Ascending aorta (tissue), 2 donors: ENCODE measurements around the gene TUBB3. TPM values are rescaled to one million over a fixed set of nuclear protein-coding genes. Genes with fewer than 3 reads are reported as not detected.

Experiments used
- DNase-seq, 2 donors: peaks; one replicate each; pipeline ENCODE4 v3.0.0-alpha.2; 2019; ENCODE audit warnings: low spot score in 2 of 2
- H3K27ac ChIP-seq, 2 donors: fragments of 200-600 bp; sonication (generic); one replicate each; pipeline ENCODE4 v1.5.1; 2016 to 2017; ENCODE audit warnings: mild to moderate bottlenecking in 1 of 2
- H3K27me3 ChIP-seq: fragments of 200-600 bp; sonication (generic); one replicate; pipeline ENCODE4 v1.5.1; 2017
- H3K36me3 ChIP-seq, 2 donors: fragments of 200-600 bp; sonication (generic); one replicate each; pipeline ENCODE4 v1.5.1; 2016
- H3K4me1 ChIP-seq, 2 donors: fragments of 200-600 bp; sonication (generic); one replicate each; pipeline ENCODE4 v1.5.1; 2016 to 2017; ENCODE audit warnings: mild to moderate bottlenecking in 1 of 2
- H3K4me3 ChIP-seq, 2 donors: fragments of 200-600 bp; sonication (generic); one replicate each; pipeline ENCODE4 v1.5.1; 2016 to 2017; ENCODE audit warnings: mild to moderate bottlenecking in 1 of 2
- H3K9me3 ChIP-seq, 2 donors: fragments of 200-600 bp; sonication (generic); one replicate each; pipeline ENCODE4 v1.5.1; 2016
- intact Hi-C: fragments of 100-400 bp; cut with DNase I; formaldehyde crosslinking; loops from one replicate; pipeline ENCODE4 v1.15.1; 2023
- total RNA-seq: library from RNA; depleted of rRNA; stranded (reverse); fragments of >200 nt; gene quantifications from one replicate; pipeline ENCODE4 v1.1.0, GENCODE V29; 2016
- TF ChIP-seq, protein P1 (sequence below), 3 experiments: fragments of 200-600 bp in 2 of 3; fragments of 450-650 bp in 1 of 3; sonication (generic) in 2 of 3; IDR thresholded peaks; one replicate each; pipeline ENCODE4 v1.5.1; 2016 to 2019; ENCODE audit warnings: antibody characterized with exemption in 3 of 3, mild to moderate bottlenecking in 1 of 3, moderate library complexity in 1 of 3

TUBB3 gene
- total RNA-seq, 1 donor from 2014 or later: 2.3 TPM

DNA sequence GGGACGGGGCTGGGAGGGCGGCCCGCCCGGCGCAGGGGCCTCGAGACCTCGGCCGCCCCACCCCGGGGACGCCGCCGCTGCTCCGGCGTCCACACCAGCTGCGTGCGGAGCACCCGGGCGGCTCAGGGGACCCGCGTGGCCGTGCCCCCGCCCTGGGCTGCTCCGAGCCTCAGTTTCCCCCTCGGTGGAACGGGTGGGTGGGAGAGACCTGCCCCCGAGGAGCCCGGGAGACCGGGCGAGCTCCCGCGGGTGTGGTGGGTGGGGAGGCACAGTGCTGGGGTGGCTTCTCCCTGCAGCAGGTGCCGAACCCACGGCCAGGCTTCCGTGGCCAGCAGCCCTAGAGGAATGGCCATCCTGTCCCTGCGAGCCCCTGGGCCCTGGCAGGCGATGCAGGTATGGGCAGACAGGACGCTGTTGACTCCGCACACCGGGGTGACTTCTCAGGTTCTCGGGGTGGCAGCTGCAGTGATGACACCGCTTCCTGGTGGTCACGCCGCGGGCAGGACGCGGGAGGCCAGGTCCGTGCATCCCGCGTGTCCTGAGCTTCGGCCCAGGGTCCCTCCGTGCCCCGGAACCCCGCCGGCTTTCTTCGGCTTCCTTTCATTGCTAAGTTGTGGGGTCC lies 26.1 kb downstream of the TUBB3 start:
- no peaks in the 10 kb centered on the region for H3K27me3 ChIP-seq
- intact Hi-C loops: loop anchor here (2.0 kb wide), 1 partner anchor 26 kb away; the partner anchor contains the start of gene TUBB3
- no peaks in the 10 kb centered on the region for H3K36me3 ChIP-seq
- peak overlapping the region; percentile 68 to 75 for H3K4me3 ChIP-seq
- TF ChIP-seq, protein P1, sequence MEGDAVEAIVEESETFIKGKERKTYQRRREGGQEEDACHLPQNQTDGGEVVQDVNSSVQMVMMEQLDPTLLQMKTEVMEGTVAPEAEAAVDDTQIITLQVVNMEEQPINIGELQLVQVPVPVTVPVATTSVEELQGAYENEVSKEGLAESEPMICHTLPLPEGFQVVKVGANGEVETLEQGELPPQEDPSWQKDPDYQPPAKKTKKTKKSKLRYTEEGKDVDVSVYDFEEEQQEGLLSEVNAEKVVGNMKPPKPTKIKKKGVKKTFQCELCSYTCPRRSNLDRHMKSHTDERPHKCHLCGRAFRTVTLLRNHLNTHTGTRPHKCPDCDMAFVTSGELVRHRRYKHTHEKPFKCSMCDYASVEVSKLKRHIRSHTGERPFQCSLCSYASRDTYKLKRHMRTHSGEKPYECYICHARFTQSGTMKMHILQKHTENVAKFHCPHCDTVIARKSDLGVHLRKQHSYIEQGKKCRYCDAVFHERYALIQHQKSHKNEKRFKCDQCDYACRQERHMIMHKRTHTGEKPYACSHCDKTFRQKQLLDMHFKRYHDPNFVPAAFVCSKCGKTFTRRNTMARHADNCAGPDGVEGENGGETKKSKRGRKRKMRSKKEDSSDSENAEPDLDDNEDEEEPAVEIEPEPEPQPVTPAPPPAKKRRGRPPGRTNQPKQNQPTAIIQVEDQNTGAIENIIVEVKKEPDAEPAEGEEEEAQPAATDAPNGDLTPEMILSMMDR (IDR thresholded peaks at IDR 0.05): no peak
- H3K27ac ChIP-seq: peak overlapping the region; percentile 43 to 56
- DNase-seq: no peak
- H3K4me1 ChIP-seq: peaks cover 9 to 15% of the 10 kb centered on the region in 2 donors
- no peaks in the 10 kb centered on the region for H3K9me3 ChIP-seq

DNA sequence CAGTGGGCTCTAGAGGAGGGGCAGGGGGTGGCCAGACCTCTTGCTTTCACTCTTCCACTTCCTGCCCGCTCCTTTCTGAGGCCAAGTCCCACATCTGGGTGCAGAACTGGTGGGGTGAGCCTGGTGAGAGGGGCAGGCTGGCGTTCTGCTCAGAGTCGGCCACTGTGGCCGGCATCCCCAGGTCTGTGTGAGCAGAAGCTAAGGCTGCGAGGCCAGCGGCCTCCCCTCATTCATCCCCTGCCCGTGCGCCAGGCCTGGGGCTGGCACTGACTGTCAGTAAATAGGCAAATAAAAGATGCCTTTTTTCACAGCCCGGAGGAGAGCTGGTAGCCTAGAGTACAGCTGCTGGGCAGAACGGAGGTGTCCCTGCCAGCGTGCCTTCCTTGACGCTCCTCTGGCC lies 26.6 kb downstream of the TUBB3 start:
- no peak for DNase-seq
- TF ChIP-seq, protein P1 (IDR thresholded peaks at IDR 0.05): no peak
- peak overlapping the region; percentile 68 to 75 for H3K4me3 ChIP-seq
- peaks cover 9 to 15% of the 10 kb centered on the region in 2 donors for H3K4me1 ChIP-seq
- intact Hi-C loops: loop anchor here (2.0 kb wide), 1 partner anchor 27 kb away; the partner anchor contains the start of gene TUBB3
- no peaks in the 10 kb centered on the region for H3K27me3 ChIP-seq
- no peaks in the 10 kb centered on the region for H3K9me3 ChIP-seq
- peaks cover 0 to under 1% of the 10 kb centered on the region in 2 donors for H3K36me3 ChIP-seq
- no peak overlapping the region for H3K27ac ChIP-seq

DNA sequence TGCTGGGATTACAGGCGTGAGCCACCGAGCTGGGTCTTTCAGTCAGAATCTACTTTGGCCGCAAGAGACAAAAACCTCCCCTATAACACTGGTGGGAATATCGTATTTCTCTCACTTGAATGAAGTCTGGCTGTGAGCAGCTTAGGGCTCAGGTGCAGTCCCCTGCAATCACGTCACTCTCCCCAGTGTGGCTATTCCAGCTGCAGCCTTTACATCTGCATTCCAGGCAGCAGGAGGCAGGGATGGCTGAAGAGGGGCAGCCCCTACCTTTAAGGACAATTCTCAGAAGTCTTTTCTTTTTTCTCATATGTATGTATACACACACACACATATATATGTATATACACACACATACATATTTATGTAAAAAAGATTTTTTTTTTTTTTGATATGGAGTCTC lies 28.4 kb downstream of the TUBB3 start:
- intact Hi-C loops: no loop called here
- Histone ChIP-seq H3K9me3 (no peaks in the 10 kb centered on the region), H3K36me3 (peaks cover 0 to 10% of the 10 kb centered on the region in 2 donors), H3K4me3 (no peak overlapping the region), H3K27ac (no peak overlapping the region), H3K4me1 (peaks cover 9 to 15% of the 10 kb centered on the region in 2 donors), H3K27me3 (no peaks in the 10 kb centered on the region)
- DNase-seq: no peak
- TF ChIP-seq, protein P1 (IDR thresholded peaks at IDR 0.05): no peak

DNA sequence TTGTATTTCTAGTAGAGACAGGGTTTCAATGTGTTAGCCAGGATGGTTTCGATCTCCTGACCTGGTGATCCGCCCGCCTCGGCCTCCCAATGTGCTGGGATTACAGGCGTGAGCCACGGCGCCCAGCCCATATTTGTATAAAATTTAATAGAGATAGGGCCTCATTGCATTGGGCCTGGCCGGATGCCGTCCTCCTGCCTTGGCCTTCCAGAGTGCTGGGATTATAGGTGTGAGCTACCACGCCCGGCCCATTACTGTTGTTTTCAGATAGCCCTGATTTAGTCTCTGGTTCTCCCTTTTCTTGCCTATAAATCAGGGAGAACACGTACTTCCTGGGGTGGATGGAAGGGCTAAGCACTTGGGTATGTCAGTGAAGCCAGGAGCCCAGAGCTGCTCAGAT lies 28.9 kb downstream of the TUBB3 start:
- Histone ChIP-seq H3K36me3 (peaks cover 4 to 16% of the 10 kb centered on the region in 2 donors), H3K4me3 (no peak overlapping the region), H3K4me1 (peaks cover 9 to 15% of the 10 kb centered on the region in 2 donors), H3K27ac (no peak overlapping the region), H3K27me3 (no peaks in the 10 kb centered on the region), H3K9me3 (no peaks in the 10 kb centered on the region)
- intact Hi-C loops: no loop called here
- DNase-seq: no peak
- TF ChIP-seq, protein P1 (IDR thresholded peaks at IDR 0.05): no peak

DNA sequence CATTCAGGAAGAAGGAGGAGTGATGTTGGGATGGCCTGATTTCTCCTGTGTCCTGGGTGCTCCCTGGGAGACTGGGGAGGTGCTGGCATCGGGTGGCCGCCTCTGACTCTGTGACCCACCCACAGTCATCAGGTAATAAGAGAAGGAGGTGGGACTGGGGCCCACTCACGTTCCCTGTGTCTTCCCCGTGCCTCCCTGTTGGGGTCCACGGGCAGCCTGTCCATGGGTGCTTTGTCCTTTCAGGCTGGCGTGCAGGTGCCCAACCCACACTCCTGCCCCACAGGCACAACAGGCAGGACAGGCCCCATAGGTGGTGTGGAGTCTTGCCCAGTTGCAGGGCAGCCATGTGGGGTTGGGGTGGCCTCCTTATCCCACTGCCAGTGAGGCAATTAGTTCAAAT lies 29.4 kb downstream of the TUBB3 start:
- Histone ChIP-seq H3K36me3 (peaks cover 7 to 21% of the 10 kb centered on the region in 2 donors), H3K4me1 (peaks cover 9 to 14% of the 10 kb centered on the region in 2 donors), H3K9me3 (no peaks in the 10 kb centered on the region), H3K4me3 (no peak overlapping the region), H3K27ac (no peak overlapping the region), H3K27me3 (no peaks in the 10 kb centered on the region)
- intact Hi-C loops: no loop called here
- TF ChIP-seq, protein P1 (IDR thresholded peaks at IDR 0.05): no peak
- DNase-seq: no peak
